GM11168 (cell line): Measurements from ENCODE around the gene SLC1A3.
"Not testable (repeated sequence)": the region's sequence is repeated elsewhere in the genome, so short reads cannot be mapped to it uniquely, and the experiment has no call there.

ENCODE experiments used
- in situ Hi-C: fragments of 300-500 bp; cut with MboI; formaldehyde crosslinking; loops from one replicate; pipeline ENCODE4 v1.12.0; 2022; ENCODE audit warnings: low sequenced_read_pairs; ENCODE audit not compliant: unreplicated experiment

SLC1A3 gene

GRCh38 chr5:36606428-36607113 lies at the start of gene SLC1A3:
Gene SLC1A3, plus strand, starts transcription at chr5:36606606. Its CDS starts 1,818 bp downstream, at chr5:36608424.
- in situ Hi-C loops, result no loop called here

GRCh38 chr5:36558641-36559040 lies 47.8 kb upstream of the SLC1A3 start:
- in situ Hi-C loops, result no loop called here

DNA sequence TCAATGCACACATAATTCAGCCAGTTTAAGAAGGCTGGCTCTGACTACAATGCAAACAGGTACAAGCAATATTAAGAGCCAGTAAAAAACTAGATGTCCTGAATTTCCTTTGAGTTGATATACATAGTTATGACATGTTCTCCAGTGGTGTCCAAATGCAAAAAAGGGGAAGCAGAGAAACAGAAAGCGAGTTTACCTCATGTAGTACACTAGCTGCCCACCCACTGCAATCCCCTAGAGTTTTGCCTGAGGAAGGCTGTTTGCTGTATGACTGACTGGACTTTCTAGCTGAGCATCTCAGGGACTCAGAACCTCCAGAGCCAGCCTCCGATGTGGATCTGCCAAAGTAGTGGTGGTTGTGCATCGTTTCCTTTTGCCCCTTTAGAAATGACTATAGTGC lies 44.8 kb upstream of the SLC1A3 start:
- in situ Hi-C loops, result no loop called here

DNA sequence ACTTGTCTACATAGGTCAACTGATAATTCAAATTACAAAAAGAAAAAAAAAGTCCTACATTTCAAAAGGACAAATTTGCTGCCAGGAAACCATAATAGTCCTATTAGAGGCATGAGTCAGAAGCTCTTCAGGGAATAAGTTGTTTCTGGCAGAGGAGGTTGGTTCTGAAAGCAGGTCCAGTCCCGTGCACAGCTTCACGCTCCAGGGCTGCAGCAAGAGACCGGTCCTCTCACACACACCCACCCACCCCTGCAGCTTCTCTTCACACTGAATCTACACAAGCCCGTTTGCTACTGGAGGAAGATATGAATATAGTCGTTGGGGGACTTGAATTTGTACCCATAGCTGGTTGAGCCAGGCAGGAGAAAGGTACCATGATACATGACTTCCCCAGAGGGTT lies 36.9 kb upstream of the SLC1A3 start:
- in situ Hi-C loops, result no loop called here

GRCh38 chr5:36570301-36571095 lies 35.9 kb upstream of the SLC1A3 start:
- in situ Hi-C loops, result no loop called here

DNA sequence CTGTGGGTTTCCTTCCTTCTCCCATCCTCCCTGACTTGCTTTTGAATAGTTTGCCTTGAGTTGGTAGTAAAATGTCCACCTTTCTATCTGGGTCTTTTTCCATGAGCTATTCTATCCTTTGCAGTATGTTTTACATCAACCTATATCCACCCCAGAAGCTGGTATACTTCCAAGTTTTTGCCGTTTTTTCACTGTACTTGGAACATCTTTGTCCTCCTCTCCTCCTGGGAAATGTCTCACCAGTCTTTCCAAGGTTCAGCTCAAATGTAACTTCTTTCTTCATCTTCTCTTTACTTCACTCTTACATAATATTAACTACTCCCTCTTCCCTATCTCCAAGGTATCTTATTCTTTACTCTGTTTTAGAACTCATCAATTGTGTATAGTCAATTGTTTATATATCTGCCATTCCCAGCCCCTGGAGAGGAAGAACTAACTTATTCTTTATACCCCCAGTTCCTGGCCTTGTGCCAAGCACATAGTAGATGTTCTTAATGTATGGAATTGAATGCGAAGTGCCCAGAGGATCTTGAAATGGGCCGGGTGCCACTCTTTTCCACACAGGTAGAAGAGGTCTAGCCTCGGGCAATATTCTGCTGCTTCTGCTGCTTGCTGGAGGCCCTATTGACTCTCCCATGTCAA lies 34.9 kb upstream of the SLC1A3 start:
- in situ Hi-C loops, result no loop called here

DNA sequence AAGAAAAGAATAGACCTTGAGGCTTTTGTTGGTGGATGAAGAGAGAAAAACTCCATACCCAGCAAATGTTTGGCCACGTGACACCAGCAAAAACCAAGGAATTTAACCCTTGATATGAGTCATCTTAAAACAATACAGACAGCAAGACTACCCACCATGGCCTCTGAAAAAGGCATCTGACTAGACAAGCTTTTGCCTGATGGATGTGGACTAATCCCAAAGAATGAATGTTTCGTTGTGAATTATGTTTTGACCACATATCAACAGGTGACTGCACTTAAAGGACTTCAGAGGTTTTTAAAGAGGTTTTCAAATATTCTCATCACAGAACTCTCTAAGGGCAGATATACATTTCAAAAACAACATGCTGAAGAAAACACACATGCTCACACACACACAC lies 33.0 kb upstream of the SLC1A3 start:
- in situ Hi-C loops, result no loop called here

DNA sequence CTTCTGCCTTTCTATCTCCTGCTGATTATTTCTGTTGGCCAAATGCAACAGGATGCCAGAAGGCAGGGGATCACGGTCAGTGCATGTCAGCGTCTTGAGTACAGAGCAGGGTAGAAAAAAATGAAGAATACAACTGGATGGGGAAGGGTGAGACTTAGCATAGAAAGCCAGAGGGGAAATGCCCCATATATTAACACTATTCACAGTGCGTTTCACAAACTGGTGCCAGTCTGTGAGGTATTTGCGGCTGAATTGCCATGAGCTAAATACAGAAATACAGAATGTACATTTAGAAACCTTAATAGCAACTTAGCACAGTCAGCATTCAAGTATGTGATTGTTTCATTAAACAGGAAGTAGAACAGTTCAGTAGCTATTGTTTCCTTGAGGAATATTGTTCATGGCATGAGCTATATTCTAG lies 31.0 kb upstream of the SLC1A3 start:
- in situ Hi-C loops, result no loop called here

- in situ Hi-C loops, result no loop called here
These were observed 29.7 kb upstream of the SLC1A3 start for GRCh38 chr5:36576721-36577120.

DNA sequence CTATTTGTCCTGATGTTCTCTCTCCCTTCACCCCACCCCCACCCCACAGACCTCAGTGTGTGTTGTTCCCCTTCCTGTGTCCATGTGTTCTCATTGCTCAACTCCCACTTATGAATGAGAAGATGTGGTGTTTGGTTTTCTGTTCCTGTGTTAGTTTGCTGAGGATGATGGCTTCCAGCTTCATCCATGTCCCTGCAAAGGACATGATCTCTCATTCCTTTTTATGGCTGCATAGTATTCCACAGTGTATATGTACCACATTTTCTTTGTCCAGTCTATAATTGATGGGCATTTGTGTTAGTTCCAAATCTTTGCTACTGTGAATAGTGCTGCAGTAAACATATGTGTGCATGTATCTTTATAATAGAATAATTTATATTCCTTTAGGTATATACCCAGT lies 26.5 kb upstream of the SLC1A3 start:
- in situ Hi-C loops, result not testable (repeated sequence)

GRCh38 chr5:36581070-36581469 lies 25.3 kb upstream of the SLC1A3 start:
- in situ Hi-C loops, result no loop called here

DNA sequence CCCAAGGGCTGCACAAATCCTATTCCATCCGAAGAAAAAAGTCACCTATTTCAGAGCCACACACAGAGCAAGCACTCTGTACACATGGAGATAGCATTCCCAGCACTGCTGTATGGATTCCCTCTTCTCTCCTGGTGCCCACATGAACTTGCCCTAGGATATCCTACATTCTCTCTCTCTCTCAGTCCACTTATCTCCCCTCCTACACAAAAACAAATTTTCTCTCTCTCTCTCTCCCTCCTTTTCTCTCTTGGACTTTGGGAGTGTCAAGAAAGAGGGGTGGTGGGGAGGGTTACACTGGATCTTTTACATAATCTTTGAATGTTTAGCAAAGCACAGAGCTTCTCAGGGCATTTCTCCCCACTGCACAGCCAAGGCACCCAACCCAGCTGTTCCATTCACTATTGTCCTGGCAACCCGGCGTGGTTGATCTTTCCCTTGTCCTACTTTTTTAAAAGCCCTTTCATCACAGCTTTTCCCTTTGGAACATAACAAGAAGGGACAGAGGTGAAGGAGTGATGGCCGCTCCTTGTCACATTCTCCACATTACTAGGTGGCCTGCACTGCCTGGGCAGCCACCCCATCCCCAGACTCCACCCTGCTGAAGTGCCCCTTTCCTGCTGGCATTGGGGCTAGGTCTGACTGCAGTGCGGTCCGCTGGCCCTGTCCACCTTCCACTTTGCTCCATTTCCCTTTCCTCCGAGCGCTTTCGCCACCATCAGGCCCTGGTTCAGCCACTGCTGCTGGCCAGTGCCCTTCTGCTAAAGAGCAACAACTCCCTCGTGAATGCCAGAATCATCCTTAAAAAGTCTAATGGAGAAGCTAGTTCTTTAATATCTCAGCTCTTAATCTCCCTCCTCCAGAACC lies 22.2 kb upstream of the SLC1A3 start:
- in situ Hi-C loops, result no loop called here

GRCh38 chr5:36585701-36586100 lies 20.7 kb upstream of the SLC1A3 start:
- in situ Hi-C loops, result no loop called here

- in situ Hi-C loops, result no loop called here
These were observed 19.1 kb upstream of the SLC1A3 start for GRCh38 chr5:36587354-36587753.

DNA sequence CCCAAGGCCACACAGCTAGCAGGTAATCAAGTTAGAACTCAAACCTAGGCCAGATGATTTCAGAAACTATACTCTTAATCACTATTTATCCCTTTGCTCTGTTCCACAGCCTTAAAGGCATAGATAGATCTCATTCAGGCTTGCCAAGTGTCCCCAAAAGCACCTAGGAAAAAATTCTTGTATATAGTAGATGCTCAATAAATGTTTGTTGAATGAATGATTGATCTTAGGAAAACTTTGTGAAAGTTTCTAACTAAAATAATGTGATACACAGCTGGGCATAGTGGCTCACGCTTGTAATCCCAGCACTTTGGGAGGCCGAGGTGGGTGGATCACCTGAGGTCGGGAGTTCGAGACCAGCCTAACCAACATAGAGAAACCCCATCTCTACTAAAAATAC lies 16.7 kb upstream of the SLC1A3 start:
- in situ Hi-C loops, result not testable (repeated sequence)

DNA sequence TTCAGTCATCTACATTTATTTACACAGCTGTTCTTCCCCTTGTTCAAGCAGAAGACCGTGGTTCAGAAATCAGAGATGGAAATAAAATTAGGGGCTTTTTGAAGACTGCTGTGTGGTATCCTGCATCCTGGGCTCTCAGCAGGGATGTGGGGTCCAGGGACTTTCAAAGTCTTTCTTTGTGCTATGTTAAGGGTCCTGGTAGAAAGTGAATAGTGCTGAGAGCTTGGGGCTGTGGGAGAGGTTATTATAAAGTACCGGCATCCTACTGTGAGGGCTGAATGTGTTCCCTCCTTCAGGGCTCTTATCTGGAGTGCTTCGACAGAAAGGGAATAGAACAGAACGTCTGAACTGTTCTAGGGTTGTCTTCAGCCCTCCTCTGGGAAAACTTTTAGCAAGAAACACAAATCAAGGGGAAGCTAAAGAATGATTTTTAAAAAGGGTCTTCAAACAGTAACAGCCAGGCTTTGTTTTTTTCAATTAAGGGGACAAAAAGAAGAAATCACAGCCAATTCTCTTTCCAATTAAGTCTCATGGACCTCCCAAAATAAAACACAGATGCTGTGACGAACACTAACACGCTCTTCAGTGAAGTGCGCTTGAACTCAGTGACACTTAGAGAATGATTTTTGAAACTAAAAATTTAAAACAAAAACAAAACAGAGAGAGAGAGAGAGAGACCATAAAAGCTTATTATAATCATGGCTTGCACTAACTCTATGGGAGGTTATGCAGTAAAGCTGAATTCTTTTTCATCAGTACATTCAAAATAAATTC lies 15.7 kb upstream of the SLC1A3 start:
- in situ Hi-C loops, result no loop called here

DNA sequence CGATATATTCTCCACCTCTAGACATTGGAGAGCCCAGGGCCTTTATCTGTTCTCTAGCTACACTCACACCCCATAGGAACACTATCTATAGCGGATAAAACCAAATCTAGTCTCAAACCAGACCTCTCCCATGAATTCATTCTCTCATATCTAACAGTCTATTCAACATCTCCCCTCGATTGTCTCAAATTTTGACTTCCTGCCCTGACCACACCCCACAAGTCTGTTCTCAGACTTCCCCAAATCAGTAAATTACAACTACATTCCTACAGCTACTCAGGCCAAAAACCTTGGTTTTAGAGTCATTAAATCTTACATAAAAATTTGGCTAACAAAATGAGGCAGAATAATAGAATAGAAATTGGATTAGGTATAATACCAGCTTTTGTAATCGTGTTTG lies 12.5 kb upstream of the SLC1A3 start:
- in situ Hi-C loops, result no loop called here

- in situ Hi-C loops, result no loop called here
These were observed 10.2 kb upstream of the SLC1A3 start for GRCh38 chr5:36596247-36596646.

DNA sequence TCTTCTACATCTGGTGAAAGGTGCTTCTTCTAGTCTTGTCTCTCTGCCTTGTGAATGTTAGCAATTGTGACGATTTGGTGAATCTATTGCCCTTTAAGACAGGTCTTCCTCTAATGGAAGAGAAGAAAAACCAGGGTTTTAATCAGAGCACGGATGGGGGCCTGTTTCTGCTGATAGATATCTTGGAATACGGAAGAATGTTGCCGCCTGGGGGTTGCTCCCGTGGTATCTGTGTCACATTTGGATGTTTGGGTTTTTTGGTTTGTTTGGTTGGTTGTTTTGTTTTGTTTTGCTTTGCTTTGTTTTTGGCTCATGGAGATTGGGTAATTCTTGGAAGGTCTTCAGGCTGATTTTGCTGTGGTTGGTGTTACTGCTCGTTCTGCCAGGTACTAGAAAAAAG lies 9.7 kb upstream of the SLC1A3 start:
- in situ Hi-C loops, result no loop called here

- in situ Hi-C loops, result no loop called here
These were observed 8.4 kb upstream of the SLC1A3 start for GRCh38 chr5:36598045-36598444.
